Measurements from ENCODE around the gene UBE2R2.

The UBE2R2 gene

DNA sequence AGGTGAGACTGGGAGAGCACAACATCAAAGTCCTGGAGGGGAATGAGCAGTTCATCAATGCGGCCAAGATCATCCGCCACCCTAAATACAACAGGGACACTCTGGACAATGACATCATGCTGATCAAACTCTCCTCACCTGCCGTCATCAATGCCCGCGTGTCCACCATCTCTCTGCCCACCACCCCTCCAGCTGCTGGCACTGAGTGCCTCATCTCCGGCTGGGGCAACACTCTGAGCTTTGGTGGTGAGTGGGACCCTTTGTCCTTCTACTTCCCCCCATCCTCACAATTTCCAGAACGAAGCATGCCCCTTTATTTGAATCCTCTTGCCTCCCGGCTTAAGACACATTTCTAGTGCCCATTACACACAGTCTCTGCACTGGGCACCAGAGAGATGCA is 19.1 kb upstream of the UBE2R2 start:
- Histone ChIP-seq H2AFZ (ENCODE audit: low read length) (no peak overlapping the region), H3F3A (ENCODE audit: low read depth) (no peaks in the 10 kb centered on the region), H3K9ac (ENCODE audit: low read depth, low read length, poor library complexity, severe bottlenecking) (no peak overlapping the region), H3K36me3 (ENCODE audit: insufficient read depth, low read length) (no peaks in the 10 kb centered on the region), H3K4me1 (ENCODE audit: insufficient read depth, low read length, poor library complexity, severe bottlenecking) (no peaks in the 10 kb centered on the region), H3K9me2 (replicated peaks; ENCODE audit: low read depth, low read length) (no peaks in the 10 kb centered on the region), H4K20me1 (ENCODE audit: insufficient read depth, low read length, poor library complexity, severe bottlenecking) (no peaks in the 10 kb centered on the region), H3K79me2 (ENCODE audit: insufficient read depth, low read length) (no peaks in the 10 kb centered on the region), H3K4me2 (ENCODE audit: low read depth, low read length, poor library complexity, severe bottlenecking) (no peak overlapping the region), H3K27me3 (ENCODE audit: insufficient read depth, low read length, poor library complexity, severe bottlenecking) (no peaks in the 10 kb centered on the region), H3K4me3 (ENCODE audit: low read length, poor library complexity, severe bottlenecking) (no peak overlapping the region), H3K9me3 (ENCODE audit: insufficient read depth, low read depth, low read length) (no peaks in the 10 kb centered on the region)
- no peak for TF ChIP-seq EZH2phosphoT487 (IDR thresholded peaks at IDR 0.05; ENCODE audit: borderline replicate concordance)
- TF ChIP-seq, protein P1, sequence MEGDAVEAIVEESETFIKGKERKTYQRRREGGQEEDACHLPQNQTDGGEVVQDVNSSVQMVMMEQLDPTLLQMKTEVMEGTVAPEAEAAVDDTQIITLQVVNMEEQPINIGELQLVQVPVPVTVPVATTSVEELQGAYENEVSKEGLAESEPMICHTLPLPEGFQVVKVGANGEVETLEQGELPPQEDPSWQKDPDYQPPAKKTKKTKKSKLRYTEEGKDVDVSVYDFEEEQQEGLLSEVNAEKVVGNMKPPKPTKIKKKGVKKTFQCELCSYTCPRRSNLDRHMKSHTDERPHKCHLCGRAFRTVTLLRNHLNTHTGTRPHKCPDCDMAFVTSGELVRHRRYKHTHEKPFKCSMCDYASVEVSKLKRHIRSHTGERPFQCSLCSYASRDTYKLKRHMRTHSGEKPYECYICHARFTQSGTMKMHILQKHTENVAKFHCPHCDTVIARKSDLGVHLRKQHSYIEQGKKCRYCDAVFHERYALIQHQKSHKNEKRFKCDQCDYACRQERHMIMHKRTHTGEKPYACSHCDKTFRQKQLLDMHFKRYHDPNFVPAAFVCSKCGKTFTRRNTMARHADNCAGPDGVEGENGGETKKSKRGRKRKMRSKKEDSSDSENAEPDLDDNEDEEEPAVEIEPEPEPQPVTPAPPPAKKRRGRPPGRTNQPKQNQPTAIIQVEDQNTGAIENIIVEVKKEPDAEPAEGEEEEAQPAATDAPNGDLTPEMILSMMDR (conservative IDR thresholded peaks at IDR 0.05; ENCODE audit: low read length), result no peak

DNA sequence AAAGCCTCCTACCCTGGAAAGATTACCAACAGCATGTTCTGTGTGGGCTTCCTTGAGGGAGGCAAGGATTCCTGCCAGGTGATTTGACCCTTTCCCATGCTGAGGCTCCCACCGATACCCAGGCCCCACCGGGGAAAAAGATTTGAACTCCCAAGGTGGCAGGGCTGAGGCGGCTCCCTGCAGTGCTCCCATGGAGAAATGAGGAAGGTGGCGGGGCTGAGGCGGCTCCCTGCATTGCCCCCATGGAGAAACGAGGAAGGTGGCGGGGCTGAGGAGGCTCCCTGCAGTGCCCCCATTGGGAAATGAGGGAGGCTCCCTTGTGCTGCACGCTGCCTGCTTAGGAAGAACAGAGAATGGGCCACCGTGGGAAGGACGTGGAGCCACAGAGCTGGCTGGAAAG is 18.4 kb upstream of the UBE2R2 start:
- Histone ChIP-seq H2AFZ (ENCODE audit: low read length) (no peak overlapping the region), H4K20me1 (ENCODE audit: insufficient read depth, low read length, poor library complexity, severe bottlenecking) (no peaks in the 10 kb centered on the region), H3K27me3 (ENCODE audit: insufficient read depth, low read length, poor library complexity, severe bottlenecking) (no peaks in the 10 kb centered on the region), H3K4me1 (ENCODE audit: insufficient read depth, low read length, poor library complexity, severe bottlenecking) (no peaks in the 10 kb centered on the region), H3F3A (ENCODE audit: low read depth) (no peaks in the 10 kb centered on the region), H3K9me2 (replicated peaks; ENCODE audit: low read depth, low read length) (no peaks in the 10 kb centered on the region), H3K4me3 (ENCODE audit: low read length, poor library complexity, severe bottlenecking) (no peak overlapping the region), H3K9ac (ENCODE audit: low read depth, low read length, poor library complexity, severe bottlenecking) (no peak overlapping the region), H3K9me3 (ENCODE audit: insufficient read depth, low read depth, low read length) (no peaks in the 10 kb centered on the region), H3K79me2 (ENCODE audit: insufficient read depth, low read length) (no peaks in the 10 kb centered on the region), H3K4me2 (ENCODE audit: low read depth, low read length, poor library complexity, severe bottlenecking) (no peak overlapping the region), H3K36me3 (ENCODE audit: insufficient read depth, low read length) (no peaks in the 10 kb centered on the region)
- no peak for TF ChIP-seq EZH2phosphoT487 (IDR thresholded peaks at IDR 0.05; ENCODE audit: borderline replicate concordance)
- TF ChIP-seq, protein P1 (conservative IDR thresholded peaks at IDR 0.05; ENCODE audit: low read length), result no peak

DNA sequence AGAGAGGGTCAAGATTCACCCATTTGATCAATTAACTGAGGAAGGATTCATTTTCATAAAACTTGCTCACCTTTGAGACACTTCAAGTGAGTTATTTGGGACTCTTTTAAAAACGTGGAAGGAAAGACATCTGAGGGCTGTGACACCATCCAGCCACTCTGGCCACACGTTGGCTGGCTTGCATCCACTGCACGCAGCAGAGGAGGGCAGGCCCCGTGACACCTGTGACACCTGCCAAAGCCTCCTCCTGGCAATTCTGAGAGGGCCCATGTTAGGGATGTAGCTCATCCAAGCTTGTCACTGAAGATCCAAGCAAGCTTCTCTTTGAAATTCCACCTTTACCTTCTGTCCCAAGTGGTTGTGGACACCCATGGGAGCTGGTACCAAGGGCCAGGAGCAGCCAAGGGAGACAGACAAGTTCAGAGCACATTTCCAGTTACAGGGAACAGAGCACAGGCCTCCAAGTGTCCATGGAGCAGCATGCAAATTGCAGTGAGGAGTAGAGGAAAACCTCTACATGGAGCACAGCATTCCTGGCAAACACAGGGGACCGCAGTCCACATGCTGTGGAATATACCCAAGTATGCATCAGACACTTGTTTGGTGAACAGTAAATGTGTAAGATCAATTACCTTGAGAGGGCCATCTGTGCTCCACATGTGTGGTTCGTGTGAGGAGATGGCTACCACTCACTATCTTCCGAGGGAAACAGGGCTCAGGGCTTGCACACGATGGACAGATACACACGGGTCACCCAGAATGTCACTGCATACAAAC is 16.8 kb upstream of the UBE2R2 start:
- no peaks in the 10 kb centered on the region for H3K4me1 ChIP-seq (ENCODE audit: insufficient read depth, low read length, poor library complexity, severe bottlenecking)
- H3K4me3 ChIP-seq (ENCODE audit: low read length, poor library complexity, severe bottlenecking), result no peak overlapping the region
- no peak overlapping the region for H3K9ac ChIP-seq (ENCODE audit: low read depth, low read length, poor library complexity, severe bottlenecking)
- no peak overlapping the region for H2AFZ ChIP-seq (ENCODE audit: low read length)
- H3K9me2 ChIP-seq (replicated peaks; ENCODE audit: low read depth, low read length), result no peaks in the 10 kb centered on the region
- H3K36me3 ChIP-seq (ENCODE audit: insufficient read depth, low read length), result no peaks in the 10 kb centered on the region
- H4K20me1 ChIP-seq (ENCODE audit: insufficient read depth, low read length, poor library complexity, severe bottlenecking), result no peaks in the 10 kb centered on the region
- no peak overlapping the region for H3K4me2 ChIP-seq (ENCODE audit: low read depth, low read length, poor library complexity, severe bottlenecking)
- no peaks in the 10 kb centered on the region for H3K9me3 ChIP-seq (ENCODE audit: insufficient read depth, low read depth, low read length)
- no peaks in the 10 kb centered on the region for H3K27me3 ChIP-seq (ENCODE audit: insufficient read depth, low read length, poor library complexity, severe bottlenecking)
- no peaks in the 10 kb centered on the region for H3F3A ChIP-seq (ENCODE audit: low read depth)
- TF ChIP-seq, protein P1 (conservative IDR thresholded peaks at IDR 0.05; ENCODE audit: low read length), result no peak
- H3K79me2 ChIP-seq (ENCODE audit: insufficient read depth, low read length), result no peaks in the 10 kb centered on the region

Data from Loucy (cell line).